B cell (primary cell): Measurements from ENCODE around the gene CAPN9.

Experiments
- CTCF ChIP-seq: fragments of 200-600 bp; IDR thresholded peaks from one replicate; pipeline ENCODE4 v1.8.0; 2022; ENCODE audit warnings: antibody characterized with exemption, mild to moderate bottlenecking
- EZH2 ChIP-seq: IDR thresholded peaks from 2 replicates; pipeline ENCODE4 v1.6.1; 2012; ENCODE audit warnings: borderline replicate concordance, low read depth, mild to moderate bottlenecking, moderate library complexity, low read length; ENCODE audit not compliant: insufficient read depth, poor library complexity, severe bottlenecking

DNA sequence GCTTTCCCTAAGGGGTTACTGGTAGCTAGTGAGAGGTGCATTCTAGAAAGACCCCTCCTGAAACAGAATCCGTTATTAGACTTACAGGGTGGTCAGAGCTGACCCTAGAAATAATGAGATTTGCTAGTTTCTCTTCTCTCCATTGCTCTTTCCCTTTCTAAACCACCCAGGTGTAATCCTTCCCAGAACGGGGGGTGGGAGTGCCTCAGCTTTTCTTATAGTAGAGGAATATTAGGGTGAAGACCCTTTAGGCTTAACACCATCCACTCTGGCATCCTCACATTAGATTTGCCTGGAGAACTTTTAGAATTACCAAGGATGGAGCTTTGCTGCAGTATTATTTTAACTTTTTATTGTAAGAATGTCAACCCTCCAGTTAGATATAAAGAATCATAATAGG lies 49.4 kb downstream of the CAPN9 start:
- TF ChIP-seq CTCF: no peak
- no peak for TF ChIP-seq EZH2
